ENCODE results near the gene SH3TC2.

- TF ChIP-seq CTCF (IDR thresholded peaks at IDR 0.05): no peak
- TF ChIP-seq EP300 (IDR thresholded peaks at IDR 0.05; ENCODE audit: borderline replicate concordance in 1 of 2, low read depth in 1 of 2, low read length in 1 of 2): no peak
- no peak for TF ChIP-seq USF2 (IDR thresholded peaks at IDR 0.05; ENCODE audit: borderline replicate concordance, low read depth, low read length)
- no peak for TF ChIP-seq RAD21 (IDR thresholded peaks at IDR 0.05; ENCODE audit: low read length)
- no peak for TF ChIP-seq PBX3 (IDR thresholded peaks at IDR 0.05)
- TF ChIP-seq FOXM1 (IDR thresholded peaks at IDR 0.05; ENCODE audit: low read depth): no peak
- TF ChIP-seq CHD2 (IDR thresholded peaks at IDR 0.05; ENCODE audit: low read length, partially characterized antibody): no peak
- TF ChIP-seq TEAD4 (IDR thresholded peaks at IDR 0.05; ENCODE audit: borderline replicate concordance, insufficient read depth): no peak
- TF ChIP-seq MEF2A (IDR thresholded peaks at IDR 0.05; ENCODE audit: borderline replicate concordance, low read depth): no peak
- TF ChIP-seq TAF1 (IDR thresholded peaks at IDR 0.05; ENCODE audit: borderline replicate concordance, low read depth, low read length): no peak
Observed at GRCh38 chr5:148978370-148979082, 84.3 kb downstream of the SH3TC2 start.

Data from SK-N-SH (cell line).